NCI-H1092 treated with DMSO at 0.1 percent for 48 hours (cell line): Measurements from ENCODE around the gene ENPP7.
A peak's percentile ranks its signal among the peaks of the same experiment; 100 is the strongest.

ENCODE experiments used
- DNase-seq: peaks from one replicate; lab custom pipeline; 2025; lab: John Stamatoyannopoulos, UW

Gene ENPP7

DNA sequence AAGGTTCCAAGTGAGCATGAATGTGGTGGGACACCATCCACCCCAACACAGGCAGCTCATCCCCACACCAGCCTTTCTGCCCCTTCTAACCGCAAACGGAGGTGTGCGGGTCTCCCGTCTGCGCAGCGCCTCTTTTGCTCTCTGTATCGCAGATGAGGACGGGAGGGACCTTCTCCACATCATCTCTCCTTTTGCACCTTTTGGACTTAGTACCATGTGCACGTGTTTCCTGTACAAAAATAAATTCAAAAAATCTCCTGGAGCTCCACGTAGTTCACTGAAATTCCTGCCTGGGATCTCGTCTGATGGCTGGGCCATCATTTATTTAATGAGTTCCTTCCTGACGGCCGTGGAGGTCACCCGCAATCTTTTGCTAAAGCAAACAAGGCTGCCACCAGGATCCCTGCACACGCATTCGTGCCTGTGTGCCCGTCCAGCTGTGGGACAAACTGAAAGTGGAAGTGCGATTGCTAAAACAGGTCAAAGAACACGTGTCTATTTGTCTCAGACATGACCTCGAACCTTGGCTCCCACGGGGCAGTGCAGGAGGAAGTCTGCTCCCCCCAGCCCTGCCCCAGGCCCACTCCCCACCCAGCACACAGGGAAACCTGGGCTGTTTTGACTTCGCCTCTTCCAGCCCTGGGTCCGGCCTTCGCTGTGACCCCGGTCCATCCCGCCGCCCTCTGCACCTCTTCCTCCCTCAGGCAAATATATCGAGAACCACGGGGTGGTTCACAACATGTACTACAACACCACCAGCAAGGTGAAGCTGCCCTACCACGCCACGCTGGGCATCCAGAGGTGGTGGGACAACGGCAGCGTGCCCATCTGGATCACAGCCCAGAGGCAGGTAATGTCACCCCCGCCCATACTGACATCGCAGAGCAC is 2.3 kb downstream of the ENPP7 start:
- no peak for DNase-seq

DNA sequence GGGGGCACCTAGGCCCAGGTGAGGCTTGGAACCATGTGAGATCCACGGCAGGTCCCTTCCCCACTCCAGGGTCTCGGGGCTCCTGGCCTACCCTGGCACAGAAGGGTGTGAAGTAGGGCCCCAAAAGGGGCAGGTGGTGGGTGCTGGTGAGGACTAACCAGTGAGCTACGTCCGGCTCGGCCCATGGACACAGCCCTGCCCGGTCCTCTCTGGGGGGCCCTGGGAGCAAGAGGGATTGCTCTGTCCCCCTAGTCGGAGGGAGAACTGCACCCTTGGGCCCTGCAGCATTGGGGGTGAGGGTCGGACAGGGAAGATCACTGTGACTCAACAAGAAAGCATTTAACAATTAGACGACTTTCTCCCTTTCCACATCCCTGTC is 2.9 kb downstream of the ENPP7 start:
- DNase-seq, result no peak

DNA sequence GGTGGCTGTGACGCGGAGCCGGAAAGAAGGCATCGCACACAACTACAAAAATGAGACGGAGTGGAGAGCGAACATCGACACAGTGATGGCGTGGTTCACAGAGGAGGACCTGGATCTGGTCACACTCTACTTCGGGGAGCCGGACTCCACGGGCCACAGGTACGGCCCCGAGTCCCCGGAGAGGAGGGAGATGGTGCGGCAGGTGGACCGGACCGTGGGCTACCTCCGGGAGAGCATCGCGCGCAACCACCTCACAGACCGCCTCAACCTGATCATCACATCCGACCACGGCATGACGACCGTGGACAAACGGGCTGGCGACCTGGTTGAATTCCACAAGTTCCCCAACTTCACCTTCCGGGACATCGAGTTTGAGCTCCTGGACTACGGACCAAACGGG is 4.4 kb downstream of the ENPP7 start:
- DNase-seq, result no peak

DNA sequence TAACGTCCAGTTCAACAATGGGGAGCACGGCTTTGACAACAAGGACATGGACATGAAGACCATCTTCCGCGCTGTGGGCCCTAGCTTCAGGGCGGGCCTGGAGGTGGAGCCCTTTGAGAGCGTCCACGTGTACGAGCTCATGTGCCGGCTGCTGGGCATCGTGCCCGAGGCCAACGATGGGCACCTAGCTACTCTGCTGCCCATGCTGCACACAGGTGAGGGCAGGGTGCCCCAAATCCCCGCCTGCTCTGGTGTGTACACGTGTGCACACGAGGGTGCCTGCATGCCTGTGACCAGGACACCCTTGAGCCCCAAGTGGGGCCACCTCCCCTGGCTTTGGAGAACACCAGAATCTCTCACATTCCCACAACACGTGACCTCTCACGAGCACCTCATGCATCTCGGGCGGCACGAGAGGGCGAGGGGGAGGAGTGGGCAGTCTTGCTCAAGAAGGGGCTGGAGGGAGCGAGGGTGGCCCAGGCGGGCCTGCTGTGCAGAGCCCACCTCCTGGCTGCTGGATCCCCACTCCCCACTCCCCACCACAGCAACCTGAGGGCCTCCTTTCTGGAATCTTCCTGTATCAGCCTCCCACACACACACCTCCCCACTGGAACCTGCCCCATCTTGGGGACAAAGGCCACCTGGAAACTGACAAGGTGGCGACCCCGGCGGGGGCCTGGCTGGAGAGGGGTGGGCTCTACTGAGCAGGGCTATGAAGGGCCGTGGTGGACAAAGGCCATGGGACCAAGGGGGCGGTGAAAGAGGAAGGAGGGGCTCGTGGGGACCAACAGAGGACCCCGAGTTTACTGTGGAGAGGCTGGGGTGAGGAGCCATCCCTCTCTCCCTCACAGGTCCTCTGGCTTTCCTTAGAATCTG is 6.5 kb downstream of the ENPP7 start:
- no peak for DNase-seq

DNA sequence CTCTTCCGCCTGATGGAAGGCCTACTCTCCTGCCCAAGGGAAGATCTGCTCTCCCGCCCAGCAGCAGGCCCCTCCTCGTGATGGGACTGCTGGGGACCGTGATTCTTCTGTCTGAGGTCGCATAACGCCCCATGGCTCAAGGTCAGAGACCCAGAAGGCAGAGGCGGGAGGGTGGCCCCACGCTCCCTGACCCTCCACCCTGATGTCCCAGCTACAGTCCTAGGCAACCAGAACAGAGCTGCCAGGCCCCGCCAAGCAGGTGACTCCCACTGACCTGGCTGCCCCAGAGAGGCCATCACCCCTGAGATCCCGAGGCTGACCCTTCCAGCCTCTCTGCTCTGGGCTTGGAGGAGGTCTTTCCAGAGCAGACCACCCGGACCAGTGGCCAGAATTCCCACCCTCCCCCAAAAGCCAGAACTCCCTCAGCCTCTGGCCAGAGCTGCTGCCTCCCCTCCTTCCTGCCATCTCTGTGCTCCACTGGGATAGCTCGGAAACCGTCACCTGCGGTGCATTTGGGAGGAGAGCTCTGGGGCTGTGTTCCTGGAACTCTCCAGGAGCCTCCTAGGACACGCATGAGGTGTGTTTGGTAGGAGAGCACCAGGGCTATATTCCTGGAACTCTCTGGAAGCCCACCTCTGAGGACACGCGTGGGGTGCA is 7.3 kb downstream of the ENPP7 start:
- DNase-seq, result no peak

DNA sequence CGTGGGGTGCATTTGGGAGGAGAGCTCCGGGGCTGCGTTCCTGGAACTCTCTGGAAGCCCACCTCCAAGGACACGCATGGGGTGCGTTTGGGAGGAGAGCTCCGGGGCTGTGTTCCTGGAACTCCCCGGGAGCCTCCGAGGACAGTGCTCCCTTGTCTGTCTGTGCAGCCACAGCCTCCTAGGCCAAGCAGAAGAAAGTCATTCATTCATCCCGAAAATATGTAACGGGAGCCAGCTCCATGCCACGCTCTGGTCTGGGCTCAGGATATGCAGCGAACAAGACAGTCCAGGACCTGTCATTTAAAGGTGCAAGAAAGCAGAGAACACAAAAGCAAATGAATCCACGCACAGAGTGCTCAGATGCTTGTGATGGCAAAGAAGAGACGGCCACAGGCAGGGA is 7.9 kb downstream of the ENPP7 start:
- no peak for DNase-seq

DNA sequence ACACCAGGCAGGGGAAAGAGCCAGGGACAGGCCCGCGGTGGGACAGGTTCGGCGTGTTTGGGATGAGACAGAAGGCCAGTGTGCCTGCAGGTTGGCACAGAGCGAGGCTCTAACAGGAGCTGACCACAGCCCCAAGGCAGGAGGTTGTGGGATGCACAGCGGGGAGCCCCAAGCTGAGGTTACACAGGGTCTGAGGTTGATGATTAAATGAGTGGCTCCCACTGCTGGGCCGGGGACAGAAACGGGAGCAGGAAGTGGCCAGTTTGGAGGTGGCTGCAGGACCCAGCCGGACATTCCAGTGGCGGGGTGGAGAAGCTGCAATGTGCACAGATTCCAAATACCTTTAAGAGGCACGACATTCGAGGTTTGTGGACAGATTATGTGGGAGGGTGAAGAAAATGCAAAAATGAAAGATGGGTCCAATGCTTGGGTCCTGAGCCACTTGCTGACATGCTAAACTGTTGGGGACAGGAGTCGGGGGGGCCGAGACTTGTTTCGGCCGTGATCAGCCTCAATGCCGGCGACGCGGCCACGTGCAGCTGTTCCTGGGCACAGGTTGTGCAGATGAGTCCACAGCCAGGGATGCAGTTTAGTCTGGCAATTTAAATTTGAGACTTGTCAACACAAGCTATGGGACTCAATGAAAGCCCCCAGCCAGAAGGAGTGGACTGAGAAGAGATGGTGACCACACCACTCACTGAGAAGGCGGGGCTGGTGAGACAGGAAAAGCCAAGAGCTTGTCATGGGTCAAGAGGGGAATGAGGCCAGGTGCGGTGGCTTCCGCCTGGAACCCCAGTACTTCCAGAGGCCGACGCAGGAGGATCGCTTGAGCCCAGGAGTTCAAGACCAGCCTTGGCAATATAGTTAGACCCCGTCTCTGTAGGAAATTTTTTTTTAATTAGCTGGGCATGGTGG is 8.7 kb downstream of the ENPP7 start:
- DNase-seq, result no peak

DNA sequence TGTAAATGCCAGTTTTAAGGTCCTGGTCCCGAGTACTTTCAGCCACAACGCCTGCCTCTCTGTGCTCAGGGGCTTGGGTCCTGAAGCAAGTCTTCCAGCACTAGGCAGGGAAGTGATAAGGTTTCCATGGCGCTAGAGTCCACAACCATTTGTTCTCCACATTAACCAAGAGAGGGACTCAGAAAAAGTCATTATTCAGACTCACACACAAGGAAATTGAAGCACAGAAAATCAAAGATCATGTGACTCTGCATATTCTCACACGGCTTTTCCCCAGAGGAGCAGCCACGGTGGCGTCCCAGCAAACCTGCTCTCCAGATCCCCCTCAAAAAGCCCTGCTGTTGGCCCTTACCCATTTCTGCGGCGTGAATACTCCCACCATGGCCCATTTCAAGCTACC is 9.7 kb downstream of the ENPP7 start:
- DNase-seq, result no peak

DNA sequence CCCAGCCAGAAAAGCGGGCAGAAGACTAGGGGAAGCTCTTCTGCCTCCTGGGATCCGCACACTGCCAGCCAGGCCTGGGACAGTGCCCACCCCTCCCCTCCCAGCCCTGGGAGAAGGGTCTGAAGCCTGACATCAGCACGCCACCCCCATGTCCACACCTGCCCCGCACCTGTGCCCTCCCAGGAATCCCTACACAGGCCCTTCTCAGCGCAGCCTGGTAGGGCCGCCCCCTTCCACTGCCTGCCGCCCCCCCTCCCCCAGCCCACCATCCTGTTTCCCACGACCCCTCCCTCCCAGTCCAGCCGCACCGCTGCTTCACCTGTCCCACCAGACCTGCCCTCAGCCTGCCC is 10.6 kb downstream of the ENPP7 start:
- DNase-seq, result no peak

DNA sequence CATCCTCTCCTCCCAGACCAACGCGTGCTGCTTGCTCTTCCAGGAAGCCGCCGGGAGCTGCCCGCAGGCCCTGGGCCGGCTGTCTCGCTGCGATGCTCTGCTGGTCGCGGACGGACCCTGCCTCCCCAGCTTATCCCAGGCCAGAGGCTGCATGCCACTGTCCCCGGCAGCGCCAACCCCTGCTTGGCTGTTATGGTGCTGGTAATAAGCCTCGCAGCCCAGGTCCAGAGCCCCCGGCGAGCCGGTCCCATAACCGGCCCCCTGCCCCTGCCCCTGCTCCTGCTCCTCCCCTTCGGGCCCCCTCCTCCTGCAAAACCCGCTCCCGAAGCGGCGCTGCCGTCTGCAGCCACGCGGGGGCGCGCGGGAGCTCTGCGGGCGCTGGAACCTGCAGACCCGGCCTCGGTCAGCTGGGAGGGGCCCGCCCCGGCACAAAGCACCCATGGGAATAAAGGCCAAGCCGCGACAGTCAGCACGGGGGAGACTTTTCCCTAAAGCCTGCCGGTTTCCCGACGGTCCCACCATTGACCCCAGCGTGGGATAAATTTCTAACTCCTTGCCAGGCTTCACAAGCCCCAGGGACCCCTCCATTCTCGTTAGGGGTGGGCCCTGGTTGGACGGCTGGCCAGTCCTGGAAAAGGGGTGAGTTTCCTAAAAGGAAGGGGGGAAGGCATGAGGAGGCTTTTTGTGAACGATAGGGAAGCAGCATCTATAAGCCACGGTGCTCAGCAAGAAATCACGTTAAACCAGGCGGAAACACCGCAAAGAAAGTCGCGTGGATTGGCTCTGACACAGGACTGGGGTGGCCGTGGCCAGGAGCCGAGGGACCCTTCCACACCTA is 11.2 kb downstream of the ENPP7 start:
- peak; percentile 69 for DNase-seq

DNA sequence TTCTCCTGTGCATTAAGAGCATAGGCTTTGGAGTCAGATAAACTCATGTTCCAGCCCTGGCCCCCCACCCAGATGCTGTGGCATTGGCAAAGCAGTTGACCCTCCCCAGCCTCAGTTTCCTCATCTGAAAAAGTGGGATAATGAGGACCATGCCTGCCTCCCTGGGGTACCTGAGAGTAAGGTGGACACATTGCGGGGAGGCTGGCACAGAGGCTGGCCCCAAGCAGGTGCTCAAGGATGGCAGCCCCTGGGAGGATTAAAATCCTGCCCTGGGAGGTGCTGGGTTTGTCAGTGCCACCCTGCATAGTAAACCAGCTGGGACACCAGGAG is 11.8 kb downstream of the ENPP7 start:
- DNase-seq, result no peak

DNA sequence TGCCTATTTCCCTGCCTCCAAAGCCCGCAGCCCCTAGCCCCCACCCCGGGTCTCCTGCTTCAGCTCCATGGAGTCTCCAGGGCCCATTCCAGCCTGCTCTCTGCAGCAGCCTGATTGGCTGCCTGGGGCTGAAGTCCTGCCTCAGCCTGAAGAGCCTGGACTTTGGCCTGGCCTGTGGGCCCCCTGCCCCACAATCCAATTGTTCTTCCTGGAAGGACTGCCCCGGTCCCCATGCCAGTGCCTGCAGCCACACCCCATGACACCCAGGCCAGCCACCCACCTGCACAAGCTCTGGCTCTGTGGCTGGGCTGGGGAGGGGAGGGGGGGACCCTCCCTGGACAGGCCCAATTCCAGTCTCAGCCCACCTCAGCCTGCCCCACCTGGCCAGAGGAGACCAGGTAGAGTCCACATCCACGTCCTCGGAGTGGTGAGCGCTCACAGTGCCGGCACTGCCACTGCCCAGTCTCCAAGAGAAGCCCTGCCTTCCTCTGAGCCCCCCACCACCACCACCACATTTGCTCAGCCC is 12.3 kb downstream of the ENPP7 start:
- DNase-seq, result no peak

DNA sequence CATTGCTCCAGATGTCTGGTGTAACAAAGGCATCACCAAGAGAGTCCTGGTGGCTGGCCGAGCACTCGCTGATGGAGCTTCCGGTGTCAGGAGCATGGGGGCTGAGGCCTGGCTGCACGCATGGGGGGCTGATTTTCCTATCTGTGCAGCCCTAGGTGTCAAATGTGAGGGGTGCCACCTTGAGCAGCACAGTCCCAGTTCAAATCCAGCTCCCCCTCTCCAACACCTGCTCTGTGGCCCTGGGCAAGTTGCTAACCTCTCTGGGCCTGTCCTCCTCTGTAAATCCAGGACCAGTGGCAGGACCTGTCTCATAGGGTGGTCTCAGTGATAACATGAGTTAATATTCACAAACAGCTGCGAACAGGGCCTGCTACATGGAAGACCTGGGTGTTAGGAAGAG is 12.9 kb downstream of the ENPP7 start:
- no peak for DNase-seq

DNA sequence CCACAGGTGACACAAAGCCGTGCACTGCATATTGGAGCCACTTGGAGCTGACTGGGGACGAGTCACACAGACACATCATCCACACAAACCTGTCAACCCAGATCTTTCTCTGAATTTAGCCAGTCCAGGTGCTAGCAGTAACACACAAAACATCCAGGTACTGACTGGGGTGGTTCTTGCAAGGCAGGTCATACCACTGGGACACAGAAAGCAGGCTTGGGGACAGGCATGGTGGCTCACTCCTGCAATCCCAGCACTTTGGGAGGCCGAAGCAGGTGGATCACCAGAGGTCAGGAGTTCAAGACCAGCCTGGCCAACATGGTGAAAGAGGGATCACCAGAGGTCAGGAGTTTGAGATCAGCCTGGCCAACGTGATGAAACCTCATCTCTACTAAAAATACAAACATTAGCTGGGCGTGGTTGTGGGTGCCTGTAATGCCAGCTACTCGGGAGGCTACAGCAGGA is 14.9 kb downstream of the ENPP7 start:
- no peak for DNase-seq

DNA sequence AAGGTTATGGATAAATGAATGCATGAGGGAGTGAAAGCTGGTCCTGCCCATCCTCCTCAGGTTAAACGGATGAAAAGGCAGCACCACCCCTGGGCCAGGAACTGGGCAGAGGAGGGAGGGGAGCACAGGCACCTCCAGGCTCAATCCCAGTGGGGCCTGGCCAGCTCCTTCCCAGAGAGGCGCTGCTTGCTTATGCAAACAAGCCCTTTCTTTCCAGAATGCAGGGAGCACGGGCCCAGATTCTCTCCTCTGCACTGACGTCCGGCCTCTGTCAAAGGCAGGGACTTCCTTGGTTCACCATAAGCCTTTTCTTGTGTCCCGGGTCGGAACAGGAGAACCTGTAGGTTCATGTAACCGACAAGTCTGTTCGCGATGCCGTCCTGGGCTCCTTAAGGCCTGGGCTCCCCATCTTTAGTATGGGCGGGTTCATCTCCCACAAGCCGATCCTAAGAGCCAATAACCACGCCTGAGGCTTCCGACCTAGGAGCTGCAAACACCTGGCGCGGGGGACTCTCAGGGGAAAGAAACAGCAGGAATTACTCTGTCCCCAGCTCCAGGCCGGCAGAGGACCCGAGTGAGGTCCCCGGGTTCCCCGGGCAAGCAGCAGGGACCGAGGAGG is 16.3 kb downstream of the ENPP7 start:
- DNase-seq, result no peak

DNA sequence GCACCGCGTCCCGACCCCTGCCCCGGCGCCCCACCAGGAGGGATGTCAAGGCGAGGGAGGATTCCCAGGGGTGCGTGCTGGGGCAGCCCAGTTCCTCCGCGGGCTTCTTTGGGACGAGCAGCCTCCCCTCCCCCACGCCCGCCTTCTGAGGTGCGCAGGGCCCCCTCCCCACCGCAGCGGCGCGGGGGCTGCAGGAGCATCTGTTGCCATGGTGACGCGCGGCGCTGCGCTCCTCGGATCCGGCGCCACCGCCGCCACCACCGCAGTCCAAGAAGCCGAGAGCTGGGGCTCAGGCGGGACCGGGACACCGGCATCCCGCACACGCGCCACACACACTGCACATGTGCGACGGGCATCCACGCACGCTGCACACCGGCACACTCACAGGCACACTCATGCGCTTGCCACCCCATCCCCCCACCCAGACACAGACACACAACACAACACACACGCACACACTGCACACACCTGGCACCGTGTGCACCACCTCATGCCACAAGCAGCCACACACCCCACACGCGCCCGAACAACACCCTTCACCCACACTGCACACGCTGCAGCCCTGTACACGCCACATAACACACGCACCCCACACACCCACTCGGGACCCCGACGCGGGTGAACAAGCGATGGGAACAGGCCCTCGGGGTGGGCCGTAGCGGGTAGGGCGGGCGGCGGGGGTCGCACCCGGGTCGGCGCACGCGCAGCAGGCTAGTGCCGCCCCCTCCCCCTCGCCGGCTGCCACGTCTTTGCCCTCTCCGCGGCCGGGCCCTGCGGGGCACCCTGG is 17.0 kb downstream of the ENPP7 start:
- DNase-seq, result peak; percentile 32

DNA sequence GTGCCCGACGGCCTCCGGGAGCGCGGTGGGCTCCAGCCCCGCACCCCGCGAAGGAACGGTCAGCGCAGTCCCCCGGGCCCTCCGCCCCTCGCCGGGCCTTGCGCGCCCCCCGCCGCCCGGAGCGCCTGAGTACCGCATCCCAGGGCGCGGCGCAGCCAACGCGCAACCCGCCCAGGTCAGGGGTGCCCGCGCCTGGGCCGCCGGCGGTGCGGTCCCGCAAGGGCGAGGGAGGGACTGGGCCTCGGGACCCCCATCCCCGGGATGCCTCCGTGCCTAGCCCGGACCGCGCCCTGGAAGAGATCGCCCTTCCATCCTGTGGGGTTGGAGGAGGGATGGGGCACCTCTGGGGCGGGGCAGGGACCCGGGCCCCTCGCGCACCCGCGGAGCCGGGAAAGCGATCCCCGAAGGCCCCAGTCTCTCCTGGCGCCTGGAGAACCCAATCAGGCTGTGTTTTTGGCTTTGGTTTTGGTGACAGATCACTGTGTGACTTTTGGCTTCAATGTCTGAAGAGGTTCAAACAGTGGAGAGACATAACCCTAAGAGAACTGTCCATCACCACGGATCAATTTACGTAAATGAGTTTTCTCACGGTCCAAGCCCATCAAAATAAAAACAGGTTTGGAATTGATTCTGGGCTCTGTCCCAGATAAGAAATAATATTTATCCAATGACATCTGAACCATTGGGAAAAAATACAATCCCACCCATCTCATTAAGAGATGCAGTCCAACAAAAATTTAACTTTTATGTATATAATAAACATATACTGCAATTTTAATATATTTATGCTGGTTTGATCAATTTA is 17.8 kb downstream of the ENPP7 start:
- no peak for DNase-seq

DNA sequence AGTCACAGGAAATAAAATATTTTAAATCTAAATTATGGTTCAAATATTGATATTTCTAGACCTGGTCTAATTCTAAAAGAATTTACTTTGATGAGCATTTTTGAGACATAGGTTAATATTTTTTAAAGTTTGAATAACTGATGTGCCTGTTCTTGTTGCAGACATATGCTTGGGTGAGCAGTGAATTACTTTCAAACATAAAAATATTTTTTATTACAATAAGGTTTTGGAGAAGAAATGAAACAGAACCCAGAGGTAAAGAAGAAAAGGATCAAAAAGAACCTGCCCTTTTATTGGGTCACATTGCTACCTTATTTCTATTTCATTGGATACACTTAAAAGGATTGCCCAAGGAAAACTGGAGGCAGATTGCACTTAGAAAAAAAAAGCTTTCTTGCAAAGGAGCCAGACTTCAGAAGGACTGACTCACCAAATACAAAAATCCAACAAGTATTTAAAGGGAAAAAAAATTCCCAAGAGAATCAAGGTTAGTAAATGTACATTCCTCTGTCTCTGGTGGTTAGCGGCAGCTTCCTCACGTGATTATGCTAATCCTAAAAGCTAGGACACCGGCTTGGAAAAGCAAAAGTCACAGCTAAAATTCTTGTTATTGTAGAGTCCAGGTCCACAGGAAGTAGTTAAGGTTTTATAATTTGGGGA is 18.5 kb downstream of the ENPP7 start:
- DNase-seq, result no peak
